HG03095 (cell line): ENCODE data around the gene SPRED3.
"Not testable (repeated sequence)": the region's sequence is repeated elsewhere in the genome, so short reads cannot be mapped to it uniquely, and the experiment has no call there.

Experiments
- ATAC-seq: cut with Tn5 transposase; IDR thresholded peaks from one replicate; pipeline ENCODE4 v1.9.1; 2021; ENCODE audit warnings: moderate library complexity; ENCODE audit not compliant: unreplicated experiment

SPRED3 gene

DNA sequence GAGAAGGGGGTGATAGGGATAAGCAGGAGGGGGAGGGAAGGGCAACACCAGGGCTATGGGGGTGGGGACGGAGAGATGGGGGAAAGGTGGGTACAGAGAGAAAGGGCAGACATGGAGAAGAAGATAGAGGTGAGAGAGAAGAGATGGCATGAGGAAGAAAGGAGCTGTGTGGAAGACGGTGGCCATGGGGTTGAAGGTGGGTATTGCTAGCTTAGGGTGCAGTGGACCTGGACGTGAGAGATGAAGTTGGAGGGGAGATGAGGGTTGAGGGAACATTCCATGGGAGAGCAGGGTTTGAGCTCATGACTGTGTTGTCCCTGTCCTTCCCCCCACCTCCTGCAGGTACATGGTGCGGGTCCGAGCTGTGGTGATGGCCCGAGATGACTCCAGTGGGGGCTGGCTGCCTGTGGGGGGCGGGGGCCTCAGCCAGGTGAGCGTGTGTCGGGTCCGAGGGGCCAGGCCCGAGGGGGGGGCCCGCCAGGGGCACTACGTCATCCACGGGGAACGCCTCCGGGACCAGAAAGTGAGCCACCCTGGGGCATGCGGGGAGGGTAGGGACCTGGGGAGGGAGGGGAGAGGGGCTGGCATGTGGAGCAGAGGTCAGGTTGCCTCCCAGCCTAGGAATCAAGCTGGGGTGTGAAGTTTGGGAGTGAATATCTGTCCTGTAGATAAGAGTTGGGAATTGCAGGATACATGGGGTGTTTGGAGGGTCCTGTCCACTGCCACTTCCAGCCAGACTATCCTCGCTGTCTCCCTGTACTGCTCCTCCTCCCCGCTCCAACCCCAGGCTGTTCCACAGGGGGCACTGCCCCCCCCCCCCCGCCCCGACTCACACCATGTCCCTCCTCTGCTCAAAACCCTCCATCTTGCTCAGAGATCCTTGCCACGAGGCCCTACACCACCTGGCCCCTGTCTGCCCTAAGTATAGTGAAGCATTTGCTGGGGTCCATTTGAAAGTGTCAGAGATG lies 1.7 kb downstream of the SPRED3 start:
- ATAC-seq = no peak

- ATAC-seq = no peak
Observed at GRCh38 chr19:38391911-38392464, 3.5 kb downstream of the SPRED3 start.

GRCh38 chr19:38392707-38393308 lies 4.3 kb downstream of the SPRED3 start:
- no peak for ATAC-seq

GRCh38 chr19:38394488-38394887 lies 6.0 kb downstream of the SPRED3 start:
- ATAC-seq = no peak

DNA sequence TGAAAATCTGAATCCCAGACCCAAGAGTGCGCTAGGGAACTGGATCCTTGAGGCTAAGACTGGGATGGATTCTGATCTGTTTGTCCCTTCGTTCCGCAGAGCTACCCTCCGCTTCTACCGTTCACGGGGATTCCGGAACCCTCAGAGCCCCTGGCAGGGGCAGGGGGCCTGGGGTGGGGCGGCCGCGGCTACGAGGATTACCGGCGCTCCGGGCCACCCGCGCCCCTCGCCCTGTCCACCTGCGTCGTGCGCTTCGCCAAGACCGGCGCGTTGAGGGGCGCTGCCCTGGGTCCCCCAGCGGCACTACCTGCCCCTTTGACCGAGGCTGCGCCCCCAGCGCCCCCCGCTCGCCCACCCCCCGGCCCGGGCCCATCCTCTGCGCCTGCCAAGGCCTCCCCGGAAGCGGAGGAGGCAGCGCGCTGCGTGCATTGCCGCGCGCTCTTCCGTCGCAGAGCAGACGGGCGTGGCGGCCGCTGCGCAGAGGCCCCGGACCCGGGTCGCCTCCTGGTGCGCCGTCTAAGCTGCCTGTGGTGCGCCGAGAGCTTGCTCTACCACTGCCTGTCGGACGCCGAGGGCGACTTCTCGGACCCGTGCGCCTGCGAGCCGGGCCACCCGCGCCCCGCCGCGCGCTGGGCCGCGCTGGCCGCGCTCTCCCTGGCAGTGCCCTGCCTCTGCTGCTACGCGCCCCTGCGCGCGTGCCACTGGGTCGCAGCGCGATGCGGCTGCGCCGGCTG lies 7.1 kb downstream of the SPRED3 start:
- no peak for ATAC-seq

DNA sequence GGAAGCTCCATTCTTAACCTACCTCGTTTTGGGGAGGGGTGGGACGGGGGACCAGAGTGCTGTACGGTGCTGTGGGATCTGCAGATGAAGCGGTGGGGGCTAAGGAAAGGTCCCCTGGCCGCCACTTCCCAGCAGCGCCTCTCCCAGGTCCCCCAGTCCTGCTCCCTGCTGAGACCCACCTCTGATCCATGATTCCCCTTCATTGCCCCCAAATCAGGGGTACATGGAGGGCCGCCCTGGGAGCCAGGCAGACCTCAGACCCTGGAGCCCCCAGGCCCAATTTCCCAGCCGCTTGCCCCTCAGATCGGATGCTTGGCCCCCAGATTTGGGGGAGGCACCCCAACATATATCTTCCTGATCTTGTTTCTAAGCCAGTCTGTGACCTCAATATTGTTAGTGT lies 10.6 kb downstream of the SPRED3 start:
- no peak for ATAC-seq

- no peak for ATAC-seq
Observed at GRCh38 chr19:38399537-38399936, 11.0 kb downstream of the SPRED3 start.

- ATAC-seq = no peak
Observed at GRCh38 chr19:38400361-38400760, 11.9 kb downstream of the SPRED3 start.

DNA sequence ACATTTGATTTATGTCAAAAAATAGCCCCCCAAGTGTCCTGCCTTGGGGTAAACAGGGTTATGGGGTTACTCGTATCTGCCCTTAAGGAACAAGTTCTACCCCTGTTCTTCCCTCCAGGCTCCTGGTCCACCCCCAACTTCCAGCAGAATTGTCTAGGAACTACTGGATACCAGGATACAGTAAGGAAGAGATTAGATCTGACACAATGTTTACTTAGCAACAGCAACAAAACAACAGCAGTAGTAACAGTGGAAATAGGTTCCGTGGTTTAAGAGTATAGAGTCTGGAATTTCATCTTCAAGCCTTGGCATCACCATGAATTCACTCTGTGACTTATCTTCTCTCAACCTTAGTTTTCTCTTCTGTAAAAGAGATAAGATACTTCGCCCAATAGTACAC lies 12.7 kb downstream of the SPRED3 start:
- no peak for ATAC-seq

DNA sequence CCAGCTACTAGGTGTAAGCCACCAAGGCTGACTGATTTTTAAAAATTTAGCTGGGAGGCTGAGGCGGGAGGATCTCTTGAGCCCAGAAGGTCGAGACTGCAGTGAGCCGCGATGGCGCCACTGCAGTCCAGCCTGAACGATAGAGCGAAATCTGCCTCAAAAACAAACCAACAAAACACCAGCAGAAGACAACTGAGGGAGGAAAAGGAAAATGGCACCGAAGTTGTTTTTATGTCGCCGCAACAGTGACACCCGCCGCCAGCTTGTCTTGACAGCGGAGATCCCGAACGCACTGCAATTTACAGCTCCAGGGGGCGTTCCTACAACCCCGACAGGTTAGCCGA lies 14.1 kb downstream of the SPRED3 start:
- ATAC-seq = no peak

GRCh38 chr19:38402967-38403674 lies 14.6 kb downstream of the SPRED3 start, which contains the start of gene FAM98C:
Gene FAM98C, plus strand, starts transcription at chr19:38403093. Its CDS starts 61 bp downstream, at chr19:38403154.
- ATAC-seq = peak; percentile 82

- ATAC-seq = no peak
Observed at GRCh38 chr19:38404858-38405257, 16.4 kb downstream of the SPRED3 start.

DNA sequence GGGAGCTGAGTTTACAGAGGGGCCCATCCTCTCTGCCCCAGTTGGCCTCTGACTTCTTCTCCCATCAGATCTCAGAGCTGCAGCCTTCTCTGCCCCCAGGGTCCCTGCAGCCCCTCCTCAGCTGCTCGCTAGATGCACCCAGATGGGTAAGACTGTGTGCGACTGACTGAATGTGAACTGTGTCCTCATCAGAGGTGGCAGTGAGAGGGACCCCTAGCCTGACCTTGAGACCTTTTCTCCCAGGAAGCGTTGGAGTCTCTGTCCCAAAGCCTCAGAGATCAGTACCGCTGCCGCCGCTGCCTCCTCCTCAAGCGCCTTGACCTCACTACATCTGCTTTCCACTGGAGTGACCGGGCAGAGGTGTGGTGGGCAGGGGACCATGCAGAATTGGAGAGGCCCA lies 16.8 kb downstream of the SPRED3 start:
- ATAC-seq = no peak

GRCh38 chr19:38409631-38410133 lies 21.2 kb downstream of the SPRED3 start:
- ATAC-seq = no peak

GRCh38 chr19:38410407-38410806 lies 21.9 kb downstream of the SPRED3 start:
- not testable (repeated sequence) for ATAC-seq

GRCh38 chr19:38411041-38411712 lies 22.7 kb downstream of the SPRED3 start:
- no peak for ATAC-seq

- not testable (repeated sequence) for ATAC-seq
Observed at GRCh38 chr19:38411898-38412297, 23.4 kb downstream of the SPRED3 start.

GRCh38 chr19:38412491-38412890 lies 24.0 kb downstream of the SPRED3 start:
- ATAC-seq = no peak

DNA sequence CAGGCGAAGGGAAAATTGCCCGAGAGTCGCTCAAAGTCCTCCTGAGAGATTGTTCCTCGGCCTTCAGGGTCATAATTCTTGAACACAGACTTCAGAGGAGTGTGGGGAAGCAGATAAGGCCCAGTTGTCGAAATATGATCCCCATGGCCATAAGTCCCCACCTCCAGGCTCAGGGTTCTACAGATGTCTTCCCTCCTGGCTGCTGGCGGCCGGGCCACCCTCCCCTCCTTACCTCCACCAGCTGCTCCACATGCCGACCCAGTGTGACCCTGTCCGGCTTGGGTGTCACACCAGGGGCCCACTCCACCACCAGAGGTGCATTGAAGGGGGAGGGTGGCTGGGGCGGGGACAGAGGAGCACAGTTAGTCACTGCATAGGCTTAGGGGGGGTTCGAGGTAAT lies 24.5 kb downstream of the SPRED3 start:
- no peak for ATAC-seq

GRCh38 chr19:38413416-38413815 lies 24.9 kb downstream of the SPRED3 start:
- no peak for ATAC-seq
